H9 (cell line): ENCODE results near the gene KCNK16. TPM values are rescaled to one million over a fixed set of nuclear protein-coding genes. Genes with fewer than 3 reads are reported as not detected.

Experiments
- DNase-seq: peaks from one replicate; pipeline ENCODE4 v3.0.0-alpha.2; 2017
- H2AFZ ChIP-seq: one replicate; pipeline ENCODE4 v1.6.1; 2013; ENCODE audit warnings: mild to moderate bottlenecking, low read length, control low read depth, moderate library complexity
- H2AK5ac ChIP-seq: 2 replicates; pipeline ENCODE4 v1.6.1; 2013; ENCODE audit warnings: low read length, control low read depth, mixed read lengths; ENCODE audit not compliant: insufficient read length
- H2BK120ac ChIP-seq: one replicate; pipeline ENCODE4 v1.6.1; 2013; ENCODE audit warnings: low read depth, mild to moderate bottlenecking, low read length, control low read depth, inconsistent platforms; ENCODE audit not compliant: poor library complexity, severe bottlenecking
- H2BK12ac ChIP-seq: 2 replicates; pipeline ENCODE4 v1.6.1; 2013; ENCODE audit warnings: low read length, control low read depth, mixed read lengths, low read depth; ENCODE audit not compliant: insufficient read length
- H2BK15ac ChIP-seq: 2 replicates; pipeline ENCODE4 v1.6.1; 2013; ENCODE audit warnings: low read depth, low read length, control low read depth
- H2BK20ac ChIP-seq: one replicate; pipeline ENCODE4 v1.6.1; 2013; ENCODE audit warnings: low read depth, mild to moderate bottlenecking, low read length, control low read depth, inconsistent platforms; ENCODE audit not compliant: poor library complexity, severe bottlenecking
- H2BK5ac ChIP-seq: 2 replicates; pipeline ENCODE4 v1.6.1; 2013; ENCODE audit warnings: low read length, control low read depth, mixed read lengths; ENCODE audit not compliant: insufficient read length
- H3K14ac ChIP-seq: 2 replicates; pipeline ENCODE4 v1.6.1; 2013; ENCODE audit warnings: low read length, control low read depth; ENCODE audit not compliant: insufficient read depth
- H3K18ac ChIP-seq: 2 replicates; pipeline ENCODE4 v1.6.1; 2013; ENCODE audit warnings: low read depth, mild to moderate bottlenecking, mixed read lengths, low read length, control low read depth; ENCODE audit not compliant: insufficient read length
- H3K23ac ChIP-seq: 2 replicates; pipeline ENCODE4 v1.6.1; 2013; ENCODE audit warnings: low read length, control low read depth, mixed read lengths, low read depth; ENCODE audit not compliant: insufficient read length
- H3K23me2 ChIP-seq: 2 replicates; pipeline ENCODE4 v1.6.1; 2013; ENCODE audit warnings: low read depth, mild to moderate bottlenecking, mixed read lengths, low read length, control low read depth; ENCODE audit not compliant: insufficient read length, poor library complexity, severe bottlenecking
- H3K27ac ChIP-seq: 2 replicates; pipeline ENCODE4 v1.5.1; 2013; ENCODE audit warnings: low read length, control low read depth, mixed read lengths, low read depth; ENCODE audit not compliant: insufficient read length
- H3K27me3 ChIP-seq: 2 replicates; pipeline ENCODE4 v1.6.1; 2013; ENCODE audit warnings: low read length, control low read depth, inconsistent platforms; ENCODE audit not compliant: insufficient read depth
- H3K4ac ChIP-seq: 2 replicates; pipeline ENCODE4 v1.6.1; 2013; ENCODE audit warnings: low read depth, mild to moderate bottlenecking, control low read depth, inconsistent platforms, low read length, moderate library complexity
- H3K4me1 ChIP-seq: 2 replicates; pipeline ENCODE4 v1.6.1; 2013; ENCODE audit warnings: low read length, control low read depth, inconsistent platforms; ENCODE audit not compliant: insufficient read depth
- H3K4me2 ChIP-seq: 2 replicates; pipeline ENCODE4 v1.6.1; 2013; ENCODE audit warnings: low read length, control low read depth, mixed read lengths; ENCODE audit not compliant: insufficient read length, insufficient read depth
- H3K56ac ChIP-seq: 2 replicates; pipeline ENCODE4 v1.6.1; 2013; ENCODE audit warnings: low read depth, mild to moderate bottlenecking, mixed read lengths, low read length, control low read depth; ENCODE audit not compliant: insufficient read length
- H3K79me1 ChIP-seq: 2 replicates; pipeline ENCODE4 v1.6.1; 2013; ENCODE audit warnings: low read depth, mild to moderate bottlenecking, moderate library complexity, low read length, control low read depth, inconsistent platforms; ENCODE audit not compliant: insufficient read depth, poor library complexity, severe bottlenecking
- H3K79me2 ChIP-seq: 2 replicates; pipeline ENCODE4 v1.6.1; 2013; ENCODE audit warnings: low read length, control low read depth, inconsistent platforms; ENCODE audit not compliant: insufficient read depth
- H3K9ac ChIP-seq: 2 replicates; pipeline ENCODE4 v1.6.1; 2013; ENCODE audit warnings: low read length, control low read depth, mixed read lengths; ENCODE audit not compliant: insufficient read length; ENCODE audit errors: extremely low read depth
- H3K9me3 ChIP-seq: one replicate; pipeline ENCODE4 v1.6.1; 2013; ENCODE audit warnings: low read depth, low read length, inconsistent platforms; ENCODE audit not compliant: control insufficient read depth
- H3T11ph ChIP-seq: one replicate; pipeline ENCODE4 v1.6.1; 2013; ENCODE audit warnings: mild to moderate bottlenecking, low read length, control low read depth, inconsistent platforms
- H4K20me1 ChIP-seq: one replicate; pipeline ENCODE4 v1.6.1; 2013; ENCODE audit not compliant: control insufficient read depth, insufficient read length, insufficient read depth
- H4K5ac ChIP-seq: 2 replicates; pipeline ENCODE4 v1.6.1; 2013; ENCODE audit warnings: low read depth, mild to moderate bottlenecking, mixed read lengths, low read length, control low read depth; ENCODE audit not compliant: insufficient read length
- H4K8ac ChIP-seq: replicated peaks from 2 replicates; pipeline ENCODE4 v1.6.1; 2013; ENCODE audit warnings: low read length, control low read depth, mixed read lengths, low read depth; ENCODE audit not compliant: insufficient read length
- H4K91ac ChIP-seq: 2 replicates; pipeline ENCODE4 v1.6.1; 2013; ENCODE audit warnings: low read depth, mild to moderate bottlenecking, moderate library complexity, mixed read lengths, low read length, control low read depth; ENCODE audit not compliant: insufficient read length
- H3K27ac Mint-ChIP-seq, 3 experiments: 2 replicates in 2 of 3; 3 replicates in 1 of 3; pipeline ENCODE4 v1.8.0; 2020 to 2021; ENCODE audit warnings: mixed read lengths in 3 of 3, mild to moderate bottlenecking in 1 of 3, moderate library complexity in 1 of 3
- H3K27me3 Mint-ChIP-seq: 2 replicates; pipeline ENCODE4 v1.8.0; 2021; ENCODE audit warnings: low read depth, mild to moderate bottlenecking, moderate library complexity, mixed read lengths
- H3K36me3 Mint-ChIP-seq, 3 experiments: 2 replicates in 2 of 3; 3 replicates in 1 of 3; pipeline ENCODE4 v1.8.0; 2020 to 2021; ENCODE audit warnings: low read depth in 3 of 3, mixed read lengths in 3 of 3; ENCODE audit not compliant: insufficient read depth in 1 of 3
- H3K4me1 Mint-ChIP-seq, 2 experiments: 2 replicates each; pipeline ENCODE4 v1.8.0; 2020; ENCODE audit warnings: mixed read lengths in 2 of 2
- H3K4me3 Mint-ChIP-seq, 2 experiments: 2 replicates in 1 of 2; 3 replicates in 1 of 2; pipeline ENCODE4 v1.8.0; 2020 to 2021; ENCODE audit warnings: mild to moderate bottlenecking in 2 of 2, mixed read lengths in 2 of 2, moderate library complexity in 1 of 2
- H3K9me3 Mint-ChIP-seq, 2 experiments: 2 replicates in 1 of 2; 3 replicates in 1 of 2; pipeline ENCODE4 v1.8.0; 2020; ENCODE audit warnings: mild to moderate bottlenecking in 2 of 2, mixed read lengths in 2 of 2, moderate library complexity in 1 of 2
- CTCF ChIP-seq: fragments of 200-600 bp; sonication (generic); conservative IDR thresholded peaks from 3 replicates; pipeline ENCODE4 v1.8.0; 2021; ENCODE audit warnings: antibody characterized with exemption, mild to moderate bottlenecking
- WGBS: extraction: QIAGEN DNeasy Blood & Tissue Kit; methylation state at CpG from one replicate; pipeline ENCODE4 v1.1.7; 2013; ENCODE audit warnings: missing lambda C conversion rate, low lambda C conversion rate, mixed read lengths; ENCODE audit not compliant: insufficient read length; ENCODE audit errors: extremely low coverage; 5-methylcytosine and 5-hydroxymethylcytosine counted together
- total RNA-seq: library from RNA; stranded (reverse); gene quantifications from 2 replicates; pipeline ENCODE4 v1.2.1, GENCODE V29; 2021

Gene KCNK16
- total RNA-seq, 1 experiment from 2014 or later: not detected

DNA sequence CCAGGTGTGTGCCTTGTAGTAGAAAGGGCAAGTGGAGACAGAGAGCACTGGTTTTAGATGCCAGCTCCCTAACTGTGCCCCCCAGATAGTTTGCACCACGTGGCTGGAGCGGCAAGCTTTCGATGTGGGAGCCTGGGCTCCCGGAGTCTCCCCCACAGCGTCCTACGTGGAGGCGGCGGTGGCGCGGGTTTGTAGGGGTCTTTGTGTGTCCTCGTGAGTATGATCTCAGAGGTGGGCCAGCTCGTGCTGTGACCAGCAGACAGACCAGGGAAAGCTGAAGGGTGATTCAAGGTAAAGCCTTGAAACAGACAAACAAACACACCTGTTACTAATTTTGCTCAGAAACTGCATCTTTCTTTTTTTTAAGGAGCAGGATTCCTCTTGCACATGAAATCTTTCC is 5.6 kb upstream of the KCNK16 start:
- no peak overlapping the region for H2AK5ac ChIP-seq
- no peak overlapping the region for H4K5ac ChIP-seq
- no peak overlapping the region for H3K27ac ChIP-seq
- no peak overlapping the region for H2BK15ac ChIP-seq
- H3K27me3 ChIP-seq: no peaks in the 10 kb centered on the region; the same call in 1 of the 2 replicates
- no peak for TF ChIP-seq CTCF
- H3T11ph ChIP-seq: no peak overlapping the region
- H2BK20ac ChIP-seq: no peak overlapping the region
- H3K56ac ChIP-seq: no peak overlapping the region
- H3K9ac ChIP-seq: no peak overlapping the region
- DNase-seq: no peak
- Mint-ChIP-seq H3K36me3 (no peaks in the 10 kb centered on the region; a peak in 1 of 7 replicates), H3K9me3 (no peaks in the 10 kb centered on the region), H3K27ac (no peak overlapping the region; a peak in 1 of 7 replicates), H3K27me3 (peaks cover 52% of the 10 kb centered on the region), H3K4me1 (no peaks in the 10 kb centered on the region), H3K4me3 (no peak overlapping the region)
- H4K8ac ChIP-seq: no peak overlapping the region
- H3K9me3 ChIP-seq: no peaks in the 10 kb centered on the region
- H4K20me1 ChIP-seq: no peaks in the 10 kb centered on the region
- H3K14ac ChIP-seq: no peak overlapping the region
- no peak overlapping the region for H2BK12ac ChIP-seq
- H3K79me2 ChIP-seq: no peaks in the 10 kb centered on the region
- no peak overlapping the region for H2BK5ac ChIP-seq
- H2AFZ ChIP-seq: no peak overlapping the region
- no peaks in the 10 kb centered on the region for H3K79me1 ChIP-seq
- WGBS: no CpG with 5 or more reads among the region's 12 CpGs
- no peak overlapping the region for H3K4me2 ChIP-seq
- no peaks in the 10 kb centered on the region for H3K4me1 ChIP-seq
- H3K23ac ChIP-seq: no peak overlapping the region
- H3K18ac ChIP-seq: no peak overlapping the region
- no peak overlapping the region for H4K91ac ChIP-seq
- no peak overlapping the region for H3K4ac ChIP-seq
- no peaks in the 10 kb centered on the region for H3K23me2 ChIP-seq
- no peak overlapping the region for H2BK120ac ChIP-seq
